Transverse colon (tissue), 4 donors: ENCODE measurements around the gene CCHCR1. TPM values are rescaled to one million over a fixed set of nuclear protein-coding genes. Genes with fewer than 3 reads are reported as not detected.

ENCODE experiments used
- DNase-seq: peaks from one replicate; pipeline ENCODE4 v3.0.0-alpha.2; 2019
- H3K27ac ChIP-seq, 4 donors: fragments of 200-600 bp; sonication (generic); 2 replicates each; pipeline ENCODE4 v1.5.1; 2016 to 2018; ENCODE audit warnings: inconsistent platforms in 4 of 4
- H3K27me3 ChIP-seq: fragments of 200-600 bp; sonication (generic); 2 replicates; pipeline ENCODE4 v1.5.1; 2017; ENCODE audit warnings: inconsistent platforms
- H3K36me3 ChIP-seq, 4 donors: fragments of 200-600 bp; sonication (generic); 2 replicates each; pipeline ENCODE4 v1.5.1; 2017 to 2019; ENCODE audit warnings: inconsistent platforms in 4 of 4
- H3K4me1 ChIP-seq, 4 donors: fragments of 200-600 bp; sonication (generic); 2 replicates each; pipeline ENCODE4 v1.5.1; 2017 to 2020; ENCODE audit warnings: inconsistent platforms in 4 of 4
- H3K4me3 ChIP-seq, 4 donors: fragments of 200-600 bp; sonication (generic); 1 replicate in 1 of 4; 2 replicates in 3 of 4; pipeline versions ENCODE4 v1.5.1 to v1.6.1; 2017 to 2019; ENCODE audit warnings: inconsistent platforms in 4 of 4
- H3K9me3 ChIP-seq, 2 donors: fragments of 200-600 bp; sonication (generic); 2 replicates each; pipeline ENCODE4 v1.5.1; 2017 to 2019; ENCODE audit warnings: inconsistent platforms in 2 of 2
- CTCF ChIP-seq, 5 experiments: fragments of 200-600 bp in 3 of 5; fragments of 450-650 bp in 2 of 5; sonication (generic) in 3 of 5; IDR thresholded peaks; 1 replicate in 2 of 5; 2 replicates in 3 of 5; pipeline ENCODE4 v1.5.1; 2016 to 2017; ENCODE audit warnings: antibody characterized with exemption in 5 of 5, inconsistent platforms in 3 of 5, mild to moderate bottlenecking in 2 of 5, moderate library complexity in 1 of 5
- EP300 ChIP-seq: sonication (generic); formaldehyde crosslinking; IDR thresholded peaks from one replicate; pipeline ENCODE4 v1.6.1; 2017; ENCODE audit warnings: antibody characterized with exemption, low read depth
- POLR2A ChIP-seq: fragments of 450-650 bp; IDR thresholded peaks from one replicate; pipeline ENCODE4 v1.6.1; 2016; ENCODE audit warnings: antibody characterized with exemption, mild to moderate bottlenecking, moderate library complexity
- POLR2AphosphoS5 ChIP-seq, 3 donors: sonication (generic); formaldehyde crosslinking; IDR thresholded peaks; one replicate each; pipeline ENCODE4 v1.6.1; 2016; ENCODE audit warnings: antibody characterized with exemption in 3 of 3
- WGBS, 2 donors: methylation state at CpG; one replicate each; pipeline ENCODE4 v1.1.5; 2018; ENCODE audit warnings: low coverage in 1 of 2; 5-methylcytosine and 5-hydroxymethylcytosine counted together
- in situ Hi-C, 4 donors: fragments of 200-750 bp; cut with MboI; loops; one replicate each; pipeline versions ENCODE4 v1.15.0 to v1.15.1; 2017; ENCODE audit warnings: low sequenced_read_pairs in 3 of 4, low pct_ligation_motif_present in 1 of 4, low pct_unique_long_range_greater_than_20kb in 1 of 4
- intact Hi-C: fragments of 100-400 bp; cut with DNase I; formaldehyde crosslinking; loops from one replicate; pipeline ENCODE4 v1.15.1; 2023; ENCODE audit warnings: low total_unique reads
- total RNA-seq, 4 donors: library from RNA; depleted of rRNA; stranded (reverse); fragments of >200 nt; gene quantifications; one replicate each; pipeline ENCODE4 v1.1.0, GENCODE V29; 2016

Gene CCHCR1
- total RNA-seq, 4 donors from 2014 or later, result 15.0 to 44.1 (median 29.9) TPM

DNA sequence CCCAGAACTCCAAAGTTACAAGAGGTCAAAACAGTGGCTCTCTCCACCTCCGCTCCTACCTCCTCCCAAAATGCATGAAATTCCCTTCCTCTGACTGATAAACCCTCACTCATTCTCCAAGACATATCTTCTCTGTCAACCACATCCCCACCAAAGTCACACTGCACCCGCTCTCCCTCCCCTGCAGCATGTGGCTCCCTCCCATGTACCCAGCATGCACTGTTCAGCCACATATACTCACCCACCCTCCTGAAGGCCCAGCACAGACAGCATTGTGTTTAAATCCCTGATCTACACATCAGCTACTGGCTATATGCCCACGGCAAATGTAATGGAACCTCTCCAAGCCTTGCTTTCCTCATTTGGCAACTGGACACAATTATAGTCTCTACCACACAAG is 18.4 kb upstream of the CCHCR1 start:
- 80 to 84% methylated on average over 1 to 3 of the region's 3 CpGs for WGBS, 2 donors

GRCh38 chr6:31174378-31174777 is 16.8 kb upstream of the CCHCR1 start:
- intact Hi-C loops (no loop called here), in situ Hi-C loops (no loop called here)
- Histone ChIP-seq H3K36me3 (no peaks in the 10 kb centered on the region), H3K4me1 (peaks cover 4 to 11% (median 10%) of the 10 kb centered on the region in 4 donors), H3K9me3 (no peaks in the 10 kb centered on the region), H3K27ac (no peak overlapping the region), H3K27me3 (no peaks in the 10 kb centered on the region), H3K4me3 (no peak overlapping the region)
- WGBS, 2 donors, result 99% methylated on average over 5 of the region's 5 CpGs; no CpG with 5 or more reads in 1 of the 2 donors
- DNase-seq, result no peak
- TF ChIP-seq POLR2AphosphoS5 (IDR thresholded peaks at IDR 0.05) (no peak), EP300 (no peak), CTCF (IDR thresholded peaks at IDR 0.05) (no peak), POLR2A (no peak)

More for the DNA sequence above, 18.4 kb upstream of the CCHCR1 start:
- Histone ChIP-seq H3K27ac (no peak overlapping the region), H3K36me3 (no peaks in the 10 kb centered on the region), H3K4me3 (no peak overlapping the region), H3K4me1 (peaks cover 4 to 17% (median 11%) of the 10 kb centered on the region in 4 donors), H3K27me3 (no peaks in the 10 kb centered on the region), H3K9me3 (no peaks in the 10 kb centered on the region)
- in situ Hi-C loops (no loop called here), intact Hi-C loops (no loop called here)
- no peak for DNase-seq
- TF ChIP-seq POLR2AphosphoS5 (IDR thresholded peaks at IDR 0.05) (no peak), EP300 (no peak), POLR2A (no peak), CTCF (IDR thresholded peaks at IDR 0.05) (no peak)

- intact Hi-C loops (no loop called here), in situ Hi-C loops (no loop called here)
- no peak for DNase-seq
- TF ChIP-seq POLR2AphosphoS5 (IDR thresholded peaks at IDR 0.05), result no peak
- TF ChIP-seq CTCF (IDR thresholded peaks at IDR 0.05), result no peak
- TF ChIP-seq POLR2A, result no peak
- no peak for TF ChIP-seq EP300
- Histone ChIP-seq H3K9me3 (no peaks in the 10 kb centered on the region), H3K36me3 (no peaks in the 10 kb centered on the region), H3K4me3 (no peak overlapping the region), H3K27ac (no peak overlapping the region), H3K4me1 (peaks cover 0 to 2% (median under 1%) of the 10 kb centered on the region in 4 donors), H3K27me3 (no peaks in the 10 kb centered on the region)
- WGBS, 2 donors, result 82% methylated on average over 3 of the region's 3 CpGs; no CpG with 5 or more reads in 1 of the 2 donors
Observed at GRCh38 chr6:31173406-31173805, 15.8 kb upstream of the CCHCR1 start.

DNA sequence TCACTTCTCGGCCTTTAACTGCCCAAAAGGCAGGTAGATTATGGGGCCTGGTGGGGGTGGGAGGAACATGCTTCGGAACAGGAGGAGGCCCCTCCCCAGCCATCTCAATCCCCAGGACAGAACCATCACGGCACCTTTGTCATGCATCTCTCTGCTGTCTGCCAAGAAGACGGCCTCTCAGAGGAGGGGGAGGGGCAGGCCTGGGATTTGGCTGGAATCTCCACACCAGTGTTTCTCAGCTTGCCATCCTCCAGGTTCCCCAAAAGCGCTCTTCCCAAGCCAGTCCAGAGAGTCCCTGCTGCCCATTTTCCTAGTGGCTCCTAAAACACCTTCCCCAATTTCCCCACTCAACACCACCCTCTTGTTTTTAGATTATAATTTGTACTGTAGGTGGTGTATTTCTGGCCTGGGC is 15.4 kb upstream of the CCHCR1 start:
- no peaks in the 10 kb centered on the region for H3K4me1 ChIP-seq
- H3K36me3 ChIP-seq, result no peaks in the 10 kb centered on the region
- H3K27me3 ChIP-seq, result no peaks in the 10 kb centered on the region
- H3K9me3 ChIP-seq, result no peaks in the 10 kb centered on the region
- WGBS, 2 donors, result 84% methylated on average over 5 of the region's 5 CpGs; no CpG with 5 or more reads in 1 of the 2 donors
- DNase-seq, result no peak
- no peak overlapping the region for H3K4me3 ChIP-seq
- in situ Hi-C loops, result no loop called here
- intact Hi-C loops, result no loop called here
- no peak overlapping the region for H3K27ac ChIP-seq
- TF ChIP-seq CTCF (IDR thresholded peaks at IDR 0.05), result no peak
